DMS114 treated with DMSO at 0.1 percent for 48 hours (cell line): ENCODE data around the gene GAST.

ENCODE experiments used
- DNase-seq: peaks from one replicate; lab custom pipeline; 2025; ENCODE audit not compliant: unreplicated experiment; lab: John Stamatoyannopoulos, UW

GAST gene

GRCh38 chr17:41738801-41739112, 26.6 kb downstream of the GAST start:
- no peak for DNase-seq

- DNase-seq: no peak
These were observed 27.7 kb downstream of the GAST start for GRCh38 chr17:41739661-41740352.

GRCh38 chr17:41740506-41740905, 28.4 kb downstream of the GAST start:
- DNase-seq: no peak

- DNase-seq: no peak
These were observed 29.6 kb downstream of the GAST start for GRCh38 chr17:41741709-41742108.

GRCh38 chr17:41748275-41748674, 36.1 kb downstream of the GAST start:
- no peak for DNase-seq

GRCh38 chr17:41750862-41751261, 38.7 kb downstream of the GAST start:
- no peak for DNase-seq

GRCh38 chr17:41751288-41751687, 39.2 kb downstream of the GAST start:
- DNase-seq: no peak

GRCh38 chr17:41754066-41754465, 41.9 kb downstream of the GAST start:
- DNase-seq: no peak

GRCh38 chr17:41758601-41759000, 46.5 kb downstream of the GAST start:
- DNase-seq: no peak

- no peak for DNase-seq
These were observed 48.7 kb downstream of the GAST start for GRCh38 chr17:41760878-41761277.

- no peak for DNase-seq
These were observed 50.3 kb downstream of the GAST start for GRCh38 chr17:41762391-41762790.

- DNase-seq: no peak
These were observed 50.7 kb downstream of the GAST start for GRCh38 chr17:41762841-41763240.

- DNase-seq: no peak
These were observed 51.2 kb downstream of the GAST start for GRCh38 chr17:41763327-41763726.
